ENCODE measurements around the gene SEL1L2.

DNA sequence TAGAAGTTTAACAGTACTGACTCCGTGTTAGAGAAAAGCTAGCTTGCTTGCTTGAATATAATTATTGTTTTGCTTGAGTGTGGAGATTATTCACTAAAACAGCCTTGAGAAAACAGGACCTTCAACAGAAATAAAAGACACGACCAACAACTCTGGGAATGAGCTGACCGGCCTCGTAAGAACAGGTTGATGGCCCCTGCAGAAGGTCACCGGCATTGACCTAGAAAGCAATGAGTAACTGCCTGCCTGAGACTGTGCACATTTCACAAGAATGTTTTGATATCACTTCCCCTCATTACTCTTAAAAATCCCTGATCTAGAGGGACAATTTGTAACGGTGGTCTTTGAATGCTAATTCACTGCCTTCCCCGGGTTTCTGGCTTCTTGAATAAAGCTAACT, 49.4 kb downstream of the SEL1L2 start:
- TF ChIP-seq POLR2AphosphoS5 (IDR thresholded peaks at IDR 0.05; ENCODE audit: low read depth, low read length), result no peak
- TF ChIP-seq POLR2A (IDR thresholded peaks at IDR 0.05; ENCODE audit: low read depth, low read length), result no peak
- TF ChIP-seq TAF1 (IDR thresholded peaks at IDR 0.05; ENCODE audit: low read depth, low read length), result no peak
